Loucy (cell line): Measurements from ENCODE around the gene PNPT1.

ENCODE experiments used
- H2AFZ ChIP-seq: fragments of 200-600 bp; sonication (generic); 2 replicates; pipeline ENCODE4 v1.6.0; 2016; ENCODE audit warnings: antibody characterized with exemption, mild to moderate bottlenecking, low read length, moderate library complexity
- H3F3A ChIP-seq: fragments of 200-600 bp; 2 replicates; pipeline ENCODE4 v1.6.0; 2016; ENCODE audit warnings: antibody characterized with exemption, low read depth, mild to moderate bottlenecking
- H3K27me3 ChIP-seq: fragments of 200-600 bp; sonication (generic); 2 replicates; pipeline ENCODE4 v1.6.1; 2014; ENCODE audit warnings: low read length, mild to moderate bottlenecking; ENCODE audit not compliant: insufficient read depth, poor library complexity, severe bottlenecking
- H3K36me3 ChIP-seq: fragments of 200-600 bp; sonication (generic); 2 replicates; pipeline ENCODE4 v1.6.1; 2016; ENCODE audit warnings: low read length; ENCODE audit not compliant: insufficient read depth
- H3K4me1 ChIP-seq: fragments of 200-600 bp; sonication (generic); 2 replicates; pipeline ENCODE4 v1.5.1; 2014; ENCODE audit warnings: low read length, mild to moderate bottlenecking; ENCODE audit not compliant: insufficient read depth, poor library complexity, severe bottlenecking
- H3K4me2 ChIP-seq: fragments of 200-600 bp; sonication (generic); 2 replicates; pipeline ENCODE4 v1.6.0; 2014; ENCODE audit warnings: antibody characterized with exemption, low read length, low read depth, mild to moderate bottlenecking; ENCODE audit not compliant: poor library complexity, severe bottlenecking
- H3K4me3 ChIP-seq: fragments of 200-600 bp; sonication (generic); 2 replicates; pipeline ENCODE4 v1.5.1; 2014; ENCODE audit warnings: low read length, mild to moderate bottlenecking, mixed read lengths; ENCODE audit not compliant: poor library complexity, severe bottlenecking
- H3K79me2 ChIP-seq: fragments of 200-600 bp; sonication (generic); 2 replicates; pipeline ENCODE4 v1.6.1; 2014; ENCODE audit warnings: low read length; ENCODE audit not compliant: insufficient read depth
- H3K9ac ChIP-seq: fragments of 200-600 bp; sonication (generic); 2 replicates; pipeline ENCODE4 v1.6.0; 2014; ENCODE audit warnings: mild to moderate bottlenecking, low read depth, low read length, moderate library complexity; ENCODE audit not compliant: poor library complexity, severe bottlenecking
- H3K9me2 ChIP-seq: fragments of 200-600 bp; sonication (generic); replicated peaks from 2 replicates; pipeline ENCODE4 v1.6.1; 2016; ENCODE audit warnings: low read depth, low read length, mixed read lengths
- H3K9me3 ChIP-seq: fragments of 200-600 bp; sonication (generic); 2 replicates; pipeline ENCODE4 v1.6.1; 2014; ENCODE audit warnings: mild to moderate bottlenecking, antibody characterized with exemption, low read length, low read depth; ENCODE audit not compliant: insufficient read depth
- H4K20me1 ChIP-seq: fragments of 200-600 bp; sonication (generic); 2 replicates; pipeline ENCODE4 v1.6.0; 2014; ENCODE audit warnings: antibody characterized with exemption, low read length, mild to moderate bottlenecking; ENCODE audit not compliant: insufficient read depth, poor library complexity, severe bottlenecking
- EZH2phosphoT487 ChIP-seq: fragments of 200-600 bp; IDR thresholded peaks from 2 replicates; pipeline ENCODE4 v1.6.1; 2018; ENCODE audit warnings: antibody characterized with exemption, mild to moderate bottlenecking, moderate library complexity, borderline replicate concordance
- TF ChIP-seq, protein P1 (sequence below): fragments of 200-600 bp; sonication (generic); conservative IDR thresholded peaks from 2 replicates; pipeline ENCODE4 v1.5.1; 2014; ENCODE audit warnings: mild to moderate bottlenecking, antibody characterized with exemption, low read length

Gene PNPT1

DNA sequence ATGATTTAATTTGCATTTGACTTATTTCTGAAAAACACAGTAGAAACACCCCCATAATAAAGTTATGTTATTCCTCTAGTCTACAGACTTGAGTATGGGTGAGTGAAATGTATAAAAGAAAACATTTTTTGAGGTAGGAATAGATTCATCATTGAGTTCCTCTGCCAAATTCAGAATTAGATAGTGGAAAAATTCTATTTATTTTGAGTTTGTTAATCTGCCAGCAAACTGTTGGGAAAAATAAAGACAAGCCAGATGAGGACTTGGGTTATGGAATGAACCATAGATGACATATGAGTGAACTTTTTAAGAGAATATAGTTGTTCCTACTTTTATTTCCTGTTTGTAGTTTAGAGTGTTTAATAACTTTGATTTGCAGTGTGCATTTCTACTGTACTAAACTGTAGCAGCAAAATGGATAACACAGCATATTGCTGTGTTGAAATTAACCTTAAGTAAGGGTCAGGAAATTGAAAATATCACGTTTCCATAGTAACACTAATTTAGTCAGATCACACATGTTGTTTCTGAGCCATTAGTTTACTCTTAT lies 35.6 kb upstream of the PNPT1 start:
- no peaks in the 10 kb centered on the region for H3K79me2 ChIP-seq
- TF ChIP-seq, protein P1, sequence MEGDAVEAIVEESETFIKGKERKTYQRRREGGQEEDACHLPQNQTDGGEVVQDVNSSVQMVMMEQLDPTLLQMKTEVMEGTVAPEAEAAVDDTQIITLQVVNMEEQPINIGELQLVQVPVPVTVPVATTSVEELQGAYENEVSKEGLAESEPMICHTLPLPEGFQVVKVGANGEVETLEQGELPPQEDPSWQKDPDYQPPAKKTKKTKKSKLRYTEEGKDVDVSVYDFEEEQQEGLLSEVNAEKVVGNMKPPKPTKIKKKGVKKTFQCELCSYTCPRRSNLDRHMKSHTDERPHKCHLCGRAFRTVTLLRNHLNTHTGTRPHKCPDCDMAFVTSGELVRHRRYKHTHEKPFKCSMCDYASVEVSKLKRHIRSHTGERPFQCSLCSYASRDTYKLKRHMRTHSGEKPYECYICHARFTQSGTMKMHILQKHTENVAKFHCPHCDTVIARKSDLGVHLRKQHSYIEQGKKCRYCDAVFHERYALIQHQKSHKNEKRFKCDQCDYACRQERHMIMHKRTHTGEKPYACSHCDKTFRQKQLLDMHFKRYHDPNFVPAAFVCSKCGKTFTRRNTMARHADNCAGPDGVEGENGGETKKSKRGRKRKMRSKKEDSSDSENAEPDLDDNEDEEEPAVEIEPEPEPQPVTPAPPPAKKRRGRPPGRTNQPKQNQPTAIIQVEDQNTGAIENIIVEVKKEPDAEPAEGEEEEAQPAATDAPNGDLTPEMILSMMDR, result no peak
- TF ChIP-seq EZH2phosphoT487, result no peak
- no peaks in the 10 kb centered on the region for H4K20me1 ChIP-seq
- no peaks in the 10 kb centered on the region for H3K27me3 ChIP-seq
- no peaks in the 10 kb centered on the region for H3K9me3 ChIP-seq
- no peak overlapping the region for H3K4me2 ChIP-seq
- H3K4me3 ChIP-seq, result no peak overlapping the region
- H3F3A ChIP-seq, result no peaks in the 10 kb centered on the region
- no peaks in the 10 kb centered on the region for H3K4me1 ChIP-seq
- H3K9ac ChIP-seq, result no peak overlapping the region
- H3K36me3 ChIP-seq, result no peaks in the 10 kb centered on the region
- H3K9me2 ChIP-seq, result no peaks in the 10 kb centered on the region
- H2AFZ ChIP-seq, result no peak overlapping the region

DNA sequence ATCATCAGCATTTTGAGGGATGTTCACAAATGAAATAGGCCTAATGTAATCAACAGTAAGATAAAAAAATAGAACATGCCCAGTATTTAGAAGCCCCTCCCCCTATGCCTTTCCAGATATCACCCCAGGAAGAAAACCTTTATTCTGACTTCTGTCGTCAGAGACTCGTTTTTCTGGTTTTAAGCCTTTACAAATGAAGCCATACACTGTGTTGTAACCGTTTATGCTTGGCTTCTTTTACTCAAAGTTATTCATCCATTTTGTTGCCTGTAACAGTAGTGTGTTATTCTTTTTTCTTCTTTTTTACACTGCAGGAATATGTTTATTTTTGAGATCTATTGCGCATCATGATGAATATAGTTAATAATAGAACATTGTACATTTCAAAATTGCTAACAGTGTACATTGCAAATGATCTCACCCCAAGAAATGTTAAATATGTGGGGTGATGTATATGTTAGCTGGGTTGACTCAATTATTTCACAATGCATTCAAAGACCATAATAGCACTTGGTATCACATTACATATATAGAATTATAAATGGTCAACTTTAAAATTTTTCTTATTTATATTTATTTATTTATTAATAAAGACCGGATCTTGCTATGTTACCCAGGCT lies 28.1 kb upstream of the PNPT1 start:
- Histone ChIP-seq H3K79me2 (no peaks in the 10 kb centered on the region), H3F3A (no peaks in the 10 kb centered on the region), H3K9ac (no peak overlapping the region), H2AFZ (no peak overlapping the region), H3K4me3 (no peak overlapping the region), H4K20me1 (no peaks in the 10 kb centered on the region), H3K9me3 (no peaks in the 10 kb centered on the region), H3K4me1 (no peaks in the 10 kb centered on the region), H3K4me2 (no peak overlapping the region), H3K36me3 (no peaks in the 10 kb centered on the region), H3K27me3 (no peaks in the 10 kb centered on the region), H3K9me2 (no peaks in the 10 kb centered on the region)
- TF ChIP-seq EZH2phosphoT487, result no peak
- TF ChIP-seq, protein P1, result no peak

DNA sequence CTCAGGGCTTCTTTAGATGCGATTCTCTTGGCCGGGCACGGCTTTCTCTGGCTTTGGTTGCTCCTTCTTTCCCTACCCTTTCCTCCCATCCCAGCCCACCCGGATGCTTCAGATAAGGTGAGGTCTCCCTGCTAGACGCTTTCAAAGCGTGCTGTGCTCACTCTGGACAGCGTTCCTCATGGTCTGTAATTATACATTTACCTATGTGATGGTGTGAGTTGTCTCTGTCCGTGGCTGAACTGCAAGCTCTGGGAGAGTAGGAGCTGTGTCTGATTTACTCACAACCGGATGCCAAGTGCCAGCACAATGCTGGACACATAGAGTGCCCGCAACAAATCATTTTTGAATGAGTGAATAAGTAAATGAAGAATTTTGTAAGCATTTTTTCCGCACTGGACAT lies 26.8 kb upstream of the PNPT1 start:
- no peak for TF ChIP-seq EZH2phosphoT487
- TF ChIP-seq, protein P1, result no peak
- no peaks in the 10 kb centered on the region for H3K27me3 ChIP-seq
- H3K36me3 ChIP-seq, result no peaks in the 10 kb centered on the region
- H3K4me2 ChIP-seq, result no peak overlapping the region
- H3K9me2 ChIP-seq, result no peaks in the 10 kb centered on the region
- no peaks in the 10 kb centered on the region for H3K79me2 ChIP-seq
- no peaks in the 10 kb centered on the region for H3F3A ChIP-seq
- H3K9ac ChIP-seq, result no peak overlapping the region
- H2AFZ ChIP-seq, result no peak overlapping the region
- no peaks in the 10 kb centered on the region for H3K9me3 ChIP-seq
- no peak overlapping the region for H3K4me3 ChIP-seq
- no peaks in the 10 kb centered on the region for H3K4me1 ChIP-seq
- no peaks in the 10 kb centered on the region for H4K20me1 ChIP-seq
